Spleen (tissue), 11 donors: ENCODE data around the gene CHST8. TPM values are rescaled to one million over a fixed set of nuclear protein-coding genes. Genes with fewer than 3 reads are reported as not detected.
A peak's percentile ranks its signal among the peaks of the same experiment; 100 is the strongest.

Experiments
- DNase-seq: peaks from one replicate; pipeline ENCODE4 v3.0.0-alpha.2; 2020
- H3K27ac ChIP-seq, 8 donors: fragments of 200-600 bp; sonication (generic) in 7 of 8; 1 replicate in 4 of 8; 2 replicates in 4 of 8; pipeline versions ENCODE4 v1.5.0 to v1.8.0; 2016 to 2021; ENCODE audit warnings: inconsistent platforms in 4 of 8, mild to moderate bottlenecking in 4 of 8, moderate library complexity in 1 of 8
- H3K27me3 ChIP-seq, 7 donors: fragments of 200-600 bp; sonication (generic) in 6 of 7; replicated peaks in 1 of 7; 1 replicate in 4 of 7; 2 replicates in 3 of 7; pipeline versions ENCODE4 v1.5.0 to v1.8.0; 2016 to 2021; ENCODE audit warnings: inconsistent platforms in 3 of 7, mild to moderate bottlenecking in 1 of 7
- H3K36me3 ChIP-seq, 6 donors: fragments of 200-600 bp; sonication (generic) in 5 of 6; 1 replicate in 4 of 6; 2 replicates in 2 of 6; pipeline versions ENCODE4 v1.5.0 to v1.8.0; 2016 to 2021; ENCODE audit warnings: inconsistent platforms in 2 of 6
- H3K4me1 ChIP-seq, 6 donors: fragments of 200-600 bp; sonication (generic) in 5 of 6; 1 replicate in 3 of 6; 2 replicates in 3 of 6; pipeline versions ENCODE4 v1.5.0 to v1.8.0; 2016 to 2021; ENCODE audit warnings: inconsistent platforms in 3 of 6
- H3K4me3 ChIP-seq, 8 donors: fragments of 200-600 bp; sonication (generic) in 7 of 8; 1 replicate in 4 of 8; 2 replicates in 4 of 8; pipeline versions ENCODE4 v1.5.0 to v1.8.0; 2016 to 2021; ENCODE audit warnings: inconsistent platforms in 4 of 8, mild to moderate bottlenecking in 4 of 8, moderate library complexity in 2 of 8
- H3K9me3 ChIP-seq, 8 donors: fragments of 200-600 bp; sonication (generic) in 7 of 8; 1 replicate in 4 of 8; 2 replicates in 4 of 8; pipeline versions ENCODE4 v1.5.0 to v1.8.0; 2016 to 2021; ENCODE audit warnings: inconsistent platforms in 4 of 8
- CTCF ChIP-seq, 11 experiments: fragments of 200-600 bp in 7 of 11; fragments of 450-650 bp in 4 of 11; sonication (generic) in 4 of 11; IDR thresholded peaks in 8 of 11; conservative IDR thresholded peaks in 3 of 11; 1 replicate in 7 of 11; 2 replicates in 4 of 11; pipeline versions ENCODE4 v1.4.0 to v1.8.0; 2016 to 2021; ENCODE audit warnings: antibody characterized with exemption in 11 of 11, inconsistent platforms in 4 of 11, mild to moderate bottlenecking in 1 of 11
- POLR2A ChIP-seq, 3 donors: fragments of 450-650 bp; IDR thresholded peaks; one replicate each; pipeline ENCODE4 v1.5.1; 2017; ENCODE audit warnings: antibody characterized with exemption in 3 of 3, mild to moderate bottlenecking in 1 of 3
- POLR2AphosphoS5 ChIP-seq, 3 donors: sonication (generic); formaldehyde crosslinking; IDR thresholded peaks; one replicate each; pipeline ENCODE4 v1.5.1; 2017; ENCODE audit warnings: antibody characterized with exemption in 3 of 3
- WGBS, 5 donors: extraction: QIAGEN DNeasy Blood & Tissue Kit in 3 of 5; methylation state at CpG; one replicate each; pipeline versions ENCODE4 v1.1.5 to v1.1.7; 2013 to 2018; 5-methylcytosine and 5-hydroxymethylcytosine counted together
- intact Hi-C: fragments of 100-400 bp; cut with DNase I; formaldehyde crosslinking; loops from one replicate; pipeline ENCODE4 v1.15.0; 2023; ENCODE audit warnings: low total_unique reads
- polyA plus RNA-seq, 3 donors: library from polyadenylated mRNA; stranded (reverse); fragments of 200-250 nt; gene quantifications; one replicate each; pipeline ENCODE4 v1.2.1, GENCODE V29; 2013
- total RNA-seq, 7 donors: library from RNA; depleted of rRNA in 3 of 7; stranded (reverse); fragments of >200 nt in 3 of 7; fragmentation: NEBNext Ultra II Directional in 4 of 7; extraction: Animal tissue kit (Norgen Biotek cat#: 25700) in 4 of 7; gene quantifications; one replicate each; pipeline versions ENCODE4 v1.1.0 to v1.2.1, GENCODE V29; 2016 to 2021
- donor health status: healthy with polysubstance abuse.
- donor health status: DM: no; HTN: no; CAD: no; lungs with moderate emphysema.
- donor health status: DM: no; HTN: no; CAD: no.
- donor health status: Bipolar disorder and iron deficiency.
- donor health status: healthy.
- donor health status: DM: no; HTN: no; CAD: no.
- donor health status: DM: yes; HTN: yes; CAD: no.

The CHST8 gene
- total and polyA plus RNA-seq, 10 donors = 0.43 to 4.0 (median 1.6) TPM

- Histone ChIP-seq H3K36me3 (no peaks in the 10 kb centered on the region), H3K4me1 (peaks cover 0 to 32% (median 13%) of the 10 kb centered on the region in 6 donors), H3K27me3 (peaks cover 0 to 53% (median 0%) of the 10 kb centered on the region in 7 donors), H3K9me3 (no peaks in the 10 kb centered on the region), H3K4me3 (no peak overlapping the region), H3K27ac (no peak overlapping the region)
- TF ChIP-seq CTCF (IDR thresholded peaks at IDR 0.05 in 8 of 11, conservative IDR thresholded peaks at IDR 0.05 in 3 of 11) (no peak), POLR2AphosphoS5 (IDR thresholded peaks at IDR 0.05) (no peak), POLR2A (IDR thresholded peaks at IDR 0.05) (no peak)
- WGBS, 5 donors = 56 to 80% (median 73%) methylated on average over 1 to 6 of the region's 6 CpGs
- intact Hi-C loops = loop anchor here (5.0 kb wide), 2 partner anchors 323 to 342 kb away; no protein-coding TSS in a partner anchor
- no peak for DNase-seq
These were observed 153.0 kb downstream of the CHST8 start for GRCh38 chr19:33774751-33775150.

GRCh38 chr19:33775731-33776487 lies 154.2 kb downstream of the CHST8 start:
- H3K4me1 ChIP-seq = peaks cover 0 to 43% (median 21%) of the 10 kb centered on the region in 6 donors
- DNase-seq = no peak
- TF ChIP-seq POLR2A (IDR thresholded peaks at IDR 0.05) (no peak), POLR2AphosphoS5 (IDR thresholded peaks at IDR 0.05) (no peak), CTCF (IDR thresholded peaks at IDR 0.05 in 8 of 11, conservative IDR thresholded peaks at IDR 0.05 in 3 of 11) (no peak)
- H3K27ac ChIP-seq = no peak overlapping the region
- 83 to 91% (median 86%) methylated on average over 9 of the region's 9 CpGs for WGBS, 5 donors
- H3K36me3 ChIP-seq = no peaks in the 10 kb centered on the region
- H3K4me3 ChIP-seq = no peak overlapping the region
- peaks cover 0 to 52% (median 0%) of the 10 kb centered on the region in 7 donors for H3K27me3 ChIP-seq
- intact Hi-C loops = loop anchor here (5.0 kb wide), 1 partner anchor 321 kb away; no protein-coding TSS in a partner anchor
- H3K9me3 ChIP-seq = no peaks in the 10 kb centered on the region

GRCh38 chr19:33777351-33777750 lies 155.6 kb downstream of the CHST8 start:
- TF ChIP-seq CTCF (IDR thresholded peaks at IDR 0.05 in 8 of 11, conservative IDR thresholded peaks at IDR 0.05 in 3 of 11) = no peak
- TF ChIP-seq POLR2AphosphoS5 (IDR thresholded peaks at IDR 0.05) = no peak
- no peak for TF ChIP-seq POLR2A (IDR thresholded peaks at IDR 0.05)
- peak; percentile 75 for DNase-seq
- no peaks in the 10 kb centered on the region for H3K9me3 ChIP-seq
- intact Hi-C loops = loop anchor here (5.0 kb wide), 1 partner anchor 320 kb away; no protein-coding TSS in a partner anchor
- H3K27ac ChIP-seq = no peak overlapping the region
- H3K27me3 ChIP-seq = peaks cover 0 to 42% (median 0%) of the 10 kb centered on the region in 7 donors
- no peaks in the 10 kb centered on the region for H3K36me3 ChIP-seq
- peaks cover 0 to 43% (median 23%) of the 10 kb centered on the region in 6 donors for H3K4me1 ChIP-seq
- 77 to 100% (median 87%) methylated on average over 4 to 9 of the region's 9 CpGs for WGBS, 5 donors
- H3K4me3 ChIP-seq = no peak overlapping the region

GRCh38 chr19:33777753-33778088 lies 156.0 kb downstream of the CHST8 start:
- Histone ChIP-seq H3K27me3 (peaks cover 0 to 42% (median 0%) of the 10 kb centered on the region in 7 donors), H3K9me3 (no peaks in the 10 kb centered on the region), H3K4me1 (peaks cover 0 to 43% (median 23%) of the 10 kb centered on the region in 6 donors), H3K27ac (no peak overlapping the region), H3K36me3 (no peaks in the 10 kb centered on the region), H3K4me3 (peak overlapping the region in 1 of 8 donors; percentile 54)
- intact Hi-C loops = loop anchor here (2.0 to 5.0 kb wide), 2 partner anchors 221 to 320 kb away; no protein-coding TSS in a partner anchor
- DNase-seq = no peak
- WGBS, 5 donors = 45 to 77% (median 49%) methylated on average over 8 to 17 of the region's 17 CpGs
- no peak for TF ChIP-seq CTCF (IDR thresholded peaks at IDR 0.05 in 8 of 11, conservative IDR thresholded peaks at IDR 0.05 in 3 of 11)
